ENCODE results near the gene SOHLH1.

The SOHLH1 gene

DNA sequence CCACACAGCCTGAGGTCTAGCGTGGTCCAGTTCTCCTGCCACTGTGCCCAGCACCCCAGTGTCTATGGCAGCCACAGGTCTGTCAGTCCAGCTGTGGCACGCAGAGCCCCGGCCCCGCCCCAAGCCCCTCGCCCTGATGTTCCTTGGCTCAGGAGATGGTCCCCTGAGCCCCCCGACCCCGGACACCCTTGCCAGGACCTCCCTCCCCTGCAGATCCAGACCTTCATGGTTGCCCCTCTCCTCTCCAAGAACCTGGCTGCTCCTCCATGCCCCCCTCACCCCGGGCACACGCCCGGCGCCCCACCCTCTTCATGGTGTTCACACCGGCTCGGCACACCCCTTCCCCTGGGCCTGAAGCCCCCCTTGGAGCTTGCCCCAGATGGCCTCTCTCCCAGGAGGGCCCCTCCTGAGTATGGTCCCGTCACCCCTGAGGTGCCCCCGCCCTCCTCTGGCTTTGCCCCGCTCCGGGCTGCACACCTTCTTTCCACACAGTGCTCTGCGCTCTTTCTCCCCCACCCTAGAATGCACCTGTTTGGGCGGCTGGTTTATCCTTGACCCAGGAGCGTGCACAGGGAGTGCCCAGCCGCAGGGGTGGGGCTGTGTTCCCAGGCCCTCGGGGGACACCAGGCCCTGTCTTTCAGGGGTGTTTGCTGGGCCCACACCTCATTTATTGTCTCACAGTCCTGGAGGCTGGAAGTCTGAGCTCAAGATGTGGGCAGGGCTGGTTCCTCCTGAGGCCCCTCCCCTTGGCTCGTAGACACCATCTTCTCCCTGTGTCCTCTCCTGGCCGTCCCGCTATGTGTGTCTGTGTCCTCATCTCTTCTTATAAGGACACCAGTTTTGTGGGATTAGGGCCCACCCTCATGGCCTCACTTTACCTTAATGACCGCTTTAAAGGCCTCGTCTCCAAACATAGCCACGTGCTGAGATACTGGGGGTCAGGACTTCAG, 40.3 kb upstream of the SOHLH1 start:
- Histone ChIP-seq H3K9me3 (ENCODE audit: insufficient read depth, low read depth, low read length) (no peaks in the 10 kb centered on the region), H3K36me3 (ENCODE audit: insufficient read depth, low read depth, low read length) (no peaks in the 10 kb centered on the region), H3K27me3 (ENCODE audit: insufficient read depth, low read length) (peaks cover 18% of the 10 kb centered on the region), H3K4me1 (ENCODE audit: insufficient read depth, low read length) (no peaks in the 10 kb centered on the region; the same call in 1 of the 2 replicates), H3K27ac (ENCODE audit: low read length) (no peak overlapping the region), H3K4me3 (ENCODE audit: low read length) (no peak overlapping the region), H3K9ac (ENCODE audit: low read depth, low read length) (no peak overlapping the region)

DNA sequence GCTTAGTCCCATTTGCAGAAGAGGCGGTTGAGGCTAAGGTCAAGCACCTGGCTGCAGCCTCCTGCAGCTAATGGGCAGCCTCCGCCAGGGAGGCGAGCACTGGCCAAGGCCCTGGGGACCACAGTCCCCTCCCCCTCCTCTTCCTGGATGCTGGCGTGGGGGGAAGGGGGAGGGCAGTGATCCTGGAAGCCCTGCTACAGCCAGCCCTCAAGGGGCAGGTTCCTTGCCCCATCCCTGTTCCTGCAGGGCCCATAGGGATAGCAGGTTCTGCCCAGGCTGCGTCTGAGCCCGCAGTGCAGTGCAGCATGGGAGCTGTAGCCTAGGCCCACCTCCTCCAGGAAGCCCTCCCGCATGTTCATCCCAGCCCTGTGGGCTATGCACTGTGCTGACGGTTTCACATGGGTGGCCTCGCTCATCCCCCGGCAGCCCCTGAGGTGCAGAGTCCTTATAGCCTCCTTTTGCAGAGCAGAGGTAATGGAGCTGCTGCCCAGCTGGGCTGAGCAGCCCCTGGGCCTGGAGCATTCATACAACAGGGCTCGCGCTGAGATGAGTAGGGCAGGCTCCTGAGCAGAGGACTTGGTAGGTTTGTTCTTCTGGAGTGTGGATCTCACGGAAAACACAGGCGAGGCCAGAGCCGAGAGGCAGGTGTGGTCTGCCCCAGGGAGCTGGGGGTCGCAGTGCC, 38.7 kb upstream of the SOHLH1 start:
- Histone ChIP-seq H3K9ac (ENCODE audit: low read depth, low read length) (no peak overlapping the region), H3K4me3 (ENCODE audit: low read length) (no peak overlapping the region)

DNA sequence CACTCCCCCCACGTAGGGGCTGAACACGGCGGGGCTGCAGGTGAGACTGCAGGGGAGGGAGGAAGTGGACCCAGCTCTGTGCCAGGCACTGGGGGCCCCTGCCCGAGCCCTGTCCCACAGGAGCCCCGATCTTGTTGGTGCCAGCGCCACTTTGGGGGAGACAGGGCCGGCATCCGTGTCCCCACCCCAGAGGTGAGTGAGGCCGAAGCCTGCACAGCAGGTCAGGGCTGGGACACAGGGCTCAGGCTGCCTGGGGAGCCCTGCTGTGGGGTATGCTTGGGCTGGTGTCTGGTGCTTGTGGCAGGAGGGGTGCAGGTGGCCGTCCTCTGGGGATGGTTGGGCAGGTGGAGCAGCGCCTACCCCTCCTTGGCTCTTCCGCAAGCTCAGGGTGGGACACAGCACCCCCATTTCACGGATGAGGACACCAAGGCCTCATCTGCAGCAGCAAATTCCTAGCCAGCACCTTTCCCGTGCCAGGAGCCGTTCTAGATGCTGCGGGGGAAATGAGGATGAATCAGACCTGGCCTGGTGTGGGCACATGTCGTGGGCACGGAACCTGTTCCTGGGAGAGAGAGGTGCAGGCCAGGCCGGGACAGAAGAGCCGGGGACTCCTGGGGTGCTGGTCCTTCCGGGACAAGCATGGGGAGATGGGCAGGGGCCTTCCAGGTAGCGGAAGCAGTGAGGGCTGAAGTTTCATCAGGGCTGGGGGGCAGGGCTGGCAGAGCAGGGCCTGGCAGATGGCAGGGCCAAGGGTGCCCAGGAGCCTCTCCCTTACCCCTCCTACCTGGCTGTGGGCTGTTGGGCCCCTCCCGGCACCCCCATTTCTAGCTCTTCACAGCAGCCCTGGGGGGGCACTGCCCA, 37.9 kb upstream of the SOHLH1 start:
- Histone ChIP-seq H3K9ac (ENCODE audit: low read depth, low read length) (no peak overlapping the region), H3K36me3 (ENCODE audit: insufficient read depth, low read depth, low read length) (no peaks in the 10 kb centered on the region), H3K27ac (ENCODE audit: low read length) (no peak overlapping the region), H3K27me3 (ENCODE audit: insufficient read depth, low read length) (peaks cover 18% of the 10 kb centered on the region), H3K4me3 (ENCODE audit: low read length) (no peak overlapping the region), H3K4me1 (ENCODE audit: insufficient read depth, low read length) (no peaks in the 10 kb centered on the region; the same call in 1 of the 2 replicates), H3K9me3 (ENCODE audit: insufficient read depth, low read depth, low read length) (no peaks in the 10 kb centered on the region)

More for the DNA sequence above, 38.7 kb upstream of the SOHLH1 start:
- no peaks in the 10 kb centered on the region for H3K36me3 ChIP-seq (ENCODE audit: insufficient read depth, low read depth, low read length)
- peaks cover 18% of the 10 kb centered on the region for H3K27me3 ChIP-seq (ENCODE audit: insufficient read depth, low read length)
- no peak overlapping the region for H3K27ac ChIP-seq (ENCODE audit: low read length)
- no peaks in the 10 kb centered on the region; the same call in 1 of the 2 replicates for H3K4me1 ChIP-seq (ENCODE audit: insufficient read depth, low read length)
- no peaks in the 10 kb centered on the region for H3K9me3 ChIP-seq (ENCODE audit: insufficient read depth, low read depth, low read length)

DNA sequence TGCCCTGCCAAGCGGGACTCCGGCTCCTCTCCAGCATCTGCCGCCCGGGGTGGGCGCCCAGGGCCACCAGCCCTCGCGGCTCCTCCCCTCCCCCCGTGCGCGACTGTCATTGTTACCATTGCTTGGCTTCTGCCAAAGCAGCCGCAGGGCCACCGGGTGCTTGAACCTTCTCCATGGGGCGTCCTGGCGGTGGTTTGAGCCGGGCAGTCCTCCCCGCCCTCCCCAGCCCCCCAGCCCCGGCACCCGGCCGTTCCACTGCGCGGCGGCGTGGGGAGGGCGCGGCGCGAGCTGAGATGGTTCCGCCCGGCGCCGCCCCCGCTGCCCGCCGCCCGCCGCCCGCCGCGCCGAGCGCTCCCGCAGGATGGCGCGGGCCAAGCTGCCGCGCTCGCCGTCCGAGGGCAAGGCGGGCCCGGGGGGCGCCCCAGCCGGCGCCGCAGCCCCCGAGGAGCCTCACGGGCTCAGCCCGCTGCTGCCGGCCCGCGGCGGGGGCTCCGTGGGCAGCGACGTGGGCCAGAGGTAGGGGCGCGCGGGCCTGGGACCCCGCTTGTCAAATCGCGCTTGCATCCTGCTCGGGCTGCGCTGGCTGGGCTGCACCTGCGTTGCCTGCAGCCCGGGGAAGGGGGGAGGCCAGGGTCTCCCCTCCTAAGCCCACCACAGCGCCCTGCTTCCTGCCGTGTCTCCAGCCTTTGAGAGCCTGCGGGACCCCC, 37.1 kb upstream of the SOHLH1 start:
- H3K9ac ChIP-seq (ENCODE audit: low read depth, low read length): no peak overlapping the region
- no peak overlapping the region for H3K4me3 ChIP-seq (ENCODE audit: low read length)
- no peaks in the 10 kb centered on the region; the same call in 1 of the 2 replicates for H3K4me1 ChIP-seq (ENCODE audit: insufficient read depth, low read length)
- H3K9me3 ChIP-seq (ENCODE audit: insufficient read depth, low read depth, low read length): peaks cover 3% of the 10 kb centered on the region; the same call in 1 of the 2 replicates
- no peak overlapping the region for H3K27ac ChIP-seq (ENCODE audit: low read length)
- H3K36me3 ChIP-seq (ENCODE audit: insufficient read depth, low read depth, low read length): no peaks in the 10 kb centered on the region
- peaks cover 18% of the 10 kb centered on the region for H3K27me3 ChIP-seq (ENCODE audit: insufficient read depth, low read length)

DNA sequence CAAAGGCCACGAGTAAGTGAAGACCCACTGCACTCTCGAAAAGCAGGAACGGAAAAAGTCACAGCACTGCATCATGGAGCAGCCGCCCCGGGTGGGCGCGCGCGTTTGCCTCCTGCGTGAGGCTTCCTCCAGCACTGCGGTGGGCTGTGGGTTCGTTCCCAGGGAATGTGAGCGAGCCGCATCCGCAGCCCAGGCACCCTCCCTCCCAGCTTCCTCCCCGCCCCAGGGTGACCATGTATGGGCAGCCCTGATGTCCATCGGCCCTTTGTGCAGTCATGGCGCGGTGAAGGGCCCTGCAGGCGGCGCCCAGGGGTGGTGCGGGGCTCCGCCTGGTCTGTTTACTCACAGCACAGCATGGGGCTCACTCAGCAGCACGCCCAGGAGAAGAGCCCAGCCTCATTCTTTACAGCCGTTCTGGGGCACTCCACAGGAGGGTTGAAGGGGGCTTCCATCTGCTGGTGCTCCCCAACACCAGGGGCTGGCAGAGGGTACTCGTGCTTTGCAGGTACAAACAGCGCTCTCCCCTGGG, 35.4 kb upstream of the SOHLH1 start:
- no peak overlapping the region for H3K9ac ChIP-seq (ENCODE audit: low read depth, low read length)
- no peak overlapping the region for H3K27ac ChIP-seq (ENCODE audit: low read length)
- H3K36me3 ChIP-seq (ENCODE audit: insufficient read depth, low read depth, low read length): no peaks in the 10 kb centered on the region
- peaks cover 4% of the 10 kb centered on the region; the same call in 1 of the 2 replicates for H3K9me3 ChIP-seq (ENCODE audit: insufficient read depth, low read depth, low read length)
- H3K27me3 ChIP-seq (ENCODE audit: insufficient read depth, low read length): peaks cover 18% of the 10 kb centered on the region
- H3K4me1 ChIP-seq (ENCODE audit: insufficient read depth, low read length): no peaks in the 10 kb centered on the region; the same call in 1 of the 2 replicates
- no peak overlapping the region for H3K4me3 ChIP-seq (ENCODE audit: low read length)

DNA sequence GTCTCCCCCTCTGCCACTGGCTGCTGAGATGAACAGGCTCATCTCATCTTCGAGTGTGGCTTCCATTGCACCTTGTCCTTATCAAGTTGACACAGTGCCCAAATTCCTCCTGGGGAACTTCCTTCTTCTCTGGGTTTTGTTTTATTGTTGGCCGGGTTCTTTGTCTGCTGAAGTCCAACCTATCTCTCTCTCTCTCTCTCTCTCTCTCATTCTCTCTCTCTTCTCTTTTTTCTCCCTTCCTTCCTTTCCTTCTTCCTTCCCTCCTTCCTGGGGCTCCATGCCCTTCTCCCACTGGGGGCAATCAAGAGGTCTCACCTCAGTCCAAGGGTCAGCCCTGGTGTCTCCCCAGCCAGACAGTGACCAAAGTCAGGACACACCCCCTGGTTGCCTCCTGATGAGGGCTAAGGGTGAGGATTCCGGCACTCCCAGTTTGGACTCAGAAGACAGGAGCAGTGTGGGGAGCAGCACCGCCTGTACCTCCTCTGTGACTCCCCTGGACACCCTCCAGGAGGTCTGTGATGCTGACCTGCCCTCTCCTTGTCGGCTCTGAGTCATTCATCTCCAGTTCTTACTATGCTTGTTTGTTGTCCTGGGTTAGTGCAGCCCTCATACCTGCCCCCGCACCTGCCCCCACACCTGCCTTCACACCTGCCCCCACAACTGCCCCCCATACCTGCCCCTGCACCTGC, 33.4 kb upstream of the SOHLH1 start:
- H3K4me3 ChIP-seq (ENCODE audit: low read length): no peak overlapping the region
- H3K4me1 ChIP-seq (ENCODE audit: insufficient read depth, low read length): no peaks in the 10 kb centered on the region
- H3K9me3 ChIP-seq (ENCODE audit: insufficient read depth, low read depth, low read length): peaks cover 4% of the 10 kb centered on the region; the same call in 1 of the 2 replicates
- H3K9ac ChIP-seq (ENCODE audit: low read depth, low read length): no peak overlapping the region
- no peaks in the 10 kb centered on the region for H3K36me3 ChIP-seq (ENCODE audit: insufficient read depth, low read depth, low read length)
- peaks cover 18% of the 10 kb centered on the region for H3K27me3 ChIP-seq (ENCODE audit: insufficient read depth, low read length)
- no peak overlapping the region for H3K27ac ChIP-seq (ENCODE audit: low read length)

DNA sequence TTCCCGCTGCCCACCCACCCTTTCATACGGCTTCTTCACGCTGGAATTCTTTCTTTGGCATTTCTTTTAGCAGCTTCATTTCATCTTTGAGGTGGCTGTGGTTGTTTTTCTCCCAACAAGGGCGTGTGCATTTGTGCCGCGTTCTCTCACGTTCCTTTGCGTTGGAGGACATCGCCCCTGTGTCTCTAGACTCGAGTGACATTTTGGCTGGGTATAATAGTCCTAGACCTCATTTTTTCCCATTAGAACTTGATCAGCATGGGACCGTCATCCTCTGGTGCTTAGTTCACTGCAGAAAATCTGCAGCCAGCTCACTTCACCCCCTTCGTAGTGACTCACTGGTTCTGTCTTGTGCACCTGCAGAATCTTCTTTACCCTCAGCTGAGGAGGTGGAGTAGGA, 32.2 kb upstream of the SOHLH1 start:
- Histone ChIP-seq H3K4me1 (ENCODE audit: insufficient read depth, low read length) (no peaks in the 10 kb centered on the region), H3K27ac (ENCODE audit: low read length) (no peak overlapping the region), H3K4me3 (ENCODE audit: low read length) (no peak overlapping the region), H3K27me3 (ENCODE audit: insufficient read depth, low read length) (peaks cover 7% of the 10 kb centered on the region), H3K36me3 (ENCODE audit: insufficient read depth, low read depth, low read length) (no peaks in the 10 kb centered on the region), H3K9ac (ENCODE audit: low read depth, low read length) (no peak overlapping the region), H3K9me3 (ENCODE audit: insufficient read depth, low read depth, low read length) (peaks cover 4% of the 10 kb centered on the region; the same call in 1 of the 2 replicates)

DNA sequence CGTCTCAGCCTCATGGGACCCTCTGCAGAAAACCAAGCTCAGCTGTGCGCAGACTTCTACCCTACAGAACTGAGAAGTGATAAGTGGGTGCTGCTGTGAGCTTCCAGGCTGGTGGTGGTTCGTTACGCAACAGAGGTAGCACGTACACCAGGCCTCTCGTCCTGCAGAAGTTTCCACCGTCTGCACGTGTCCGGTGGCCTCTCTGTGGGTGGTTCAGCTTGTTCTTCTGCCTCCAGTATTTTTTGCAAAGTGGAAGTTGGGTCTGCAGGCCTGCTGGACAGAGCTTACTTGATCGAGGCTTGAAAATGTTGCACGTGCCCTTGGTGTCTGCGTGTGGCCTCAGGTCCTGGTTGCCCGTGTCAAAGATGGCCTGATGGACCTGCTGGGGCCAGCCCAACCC, 30.2 kb upstream of the SOHLH1 start:
- H3K4me3 ChIP-seq (ENCODE audit: low read length): no peak overlapping the region
- no peaks in the 10 kb centered on the region for H3K36me3 ChIP-seq (ENCODE audit: insufficient read depth, low read depth, low read length)
- H3K9ac ChIP-seq (ENCODE audit: low read depth, low read length): no peak overlapping the region
- H3K4me1 ChIP-seq (ENCODE audit: insufficient read depth, low read length): no peaks in the 10 kb centered on the region
- H3K27me3 ChIP-seq (ENCODE audit: insufficient read depth, low read length): no peaks in the 10 kb centered on the region; the same call in 1 of the 2 replicates
- H3K9me3 ChIP-seq (ENCODE audit: insufficient read depth, low read depth, low read length): peaks cover 4% of the 10 kb centered on the region; the same call in 1 of the 2 replicates
- H3K27ac ChIP-seq (ENCODE audit: low read length): no peak overlapping the region

DNA sequence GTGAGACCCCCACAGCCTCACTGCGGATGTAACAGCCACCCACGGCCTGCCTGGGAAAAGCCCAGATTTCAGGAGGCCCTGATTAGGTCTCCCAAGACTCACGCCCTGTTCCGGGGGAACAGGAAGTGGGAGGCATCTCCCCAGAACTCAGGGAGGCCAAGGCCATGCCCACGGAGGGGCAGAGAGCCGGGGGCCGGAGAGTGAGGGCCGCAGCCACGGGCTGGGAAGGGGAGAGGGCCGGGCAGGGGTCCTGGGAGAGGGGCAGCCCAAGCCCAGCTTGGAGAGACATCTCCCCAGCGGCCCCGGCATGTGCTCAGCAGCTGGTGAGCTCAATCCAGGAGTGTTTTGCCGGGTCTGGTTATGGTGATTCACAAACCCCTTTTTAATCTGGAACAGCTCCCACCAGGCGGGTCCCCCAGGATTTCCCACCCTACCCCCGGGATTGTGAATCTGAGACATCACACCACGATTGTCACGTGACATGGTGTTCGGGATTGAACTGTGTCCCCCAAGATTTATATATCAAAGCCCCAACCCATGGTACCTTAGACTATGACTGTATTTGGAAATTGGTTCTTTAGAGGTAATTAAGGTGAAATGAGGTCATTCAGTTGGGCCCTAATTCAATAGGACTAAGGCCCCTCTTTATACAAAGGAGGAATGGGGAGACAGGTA, 29.3 kb upstream of the SOHLH1 start:
- Histone ChIP-seq H3K9me3 (ENCODE audit: insufficient read depth, low read depth, low read length) (peaks cover 4% of the 10 kb centered on the region; the same call in 1 of the 2 replicates), H3K27ac (ENCODE audit: low read length) (no peak overlapping the region), H3K36me3 (ENCODE audit: insufficient read depth, low read depth, low read length) (no peaks in the 10 kb centered on the region), H3K9ac (ENCODE audit: low read depth, low read length) (no peak overlapping the region), H3K4me3 (ENCODE audit: low read length) (no peak overlapping the region), H3K4me1 (ENCODE audit: insufficient read depth, low read length) (no peaks in the 10 kb centered on the region), H3K27me3 (ENCODE audit: insufficient read depth, low read length) (no peaks in the 10 kb centered on the region)

All from iPS-20b (cell line).